Measurements from ENCODE around the gene C9orf85. TPM values are rescaled to one million over a fixed set of nuclear protein-coding genes. Genes with fewer than 3 reads are reported as not detected.

Gene C9orf85
- total and polyA plus RNA-seq, 9 donors, result 8.6 to 18.2 (median 11.5) TPM

GRCh38 chr9:71975833-71976232, 64.4 kb downstream of the C9orf85 start:
- intact Hi-C loops (cut with DNase I), result no loop called here
- Histone ChIP-seq H3K4me1 (ENCODE audit: insufficient read depth) (no peaks in the 10 kb centered on the region), H3K4me3 (no peak overlapping the region), H3K36me3 (no peaks in the 10 kb centered on the region), H3K27ac (no peak overlapping the region), H3K9me3 (no peaks in the 10 kb centered on the region), H3K27me3 (no peaks in the 10 kb centered on the region)
- no peak for DNase-seq
- TF ChIP-seq, protein P1, sequence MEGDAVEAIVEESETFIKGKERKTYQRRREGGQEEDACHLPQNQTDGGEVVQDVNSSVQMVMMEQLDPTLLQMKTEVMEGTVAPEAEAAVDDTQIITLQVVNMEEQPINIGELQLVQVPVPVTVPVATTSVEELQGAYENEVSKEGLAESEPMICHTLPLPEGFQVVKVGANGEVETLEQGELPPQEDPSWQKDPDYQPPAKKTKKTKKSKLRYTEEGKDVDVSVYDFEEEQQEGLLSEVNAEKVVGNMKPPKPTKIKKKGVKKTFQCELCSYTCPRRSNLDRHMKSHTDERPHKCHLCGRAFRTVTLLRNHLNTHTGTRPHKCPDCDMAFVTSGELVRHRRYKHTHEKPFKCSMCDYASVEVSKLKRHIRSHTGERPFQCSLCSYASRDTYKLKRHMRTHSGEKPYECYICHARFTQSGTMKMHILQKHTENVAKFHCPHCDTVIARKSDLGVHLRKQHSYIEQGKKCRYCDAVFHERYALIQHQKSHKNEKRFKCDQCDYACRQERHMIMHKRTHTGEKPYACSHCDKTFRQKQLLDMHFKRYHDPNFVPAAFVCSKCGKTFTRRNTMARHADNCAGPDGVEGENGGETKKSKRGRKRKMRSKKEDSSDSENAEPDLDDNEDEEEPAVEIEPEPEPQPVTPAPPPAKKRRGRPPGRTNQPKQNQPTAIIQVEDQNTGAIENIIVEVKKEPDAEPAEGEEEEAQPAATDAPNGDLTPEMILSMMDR (IDR thresholded peaks at IDR 0.05), result no peak
- no peak for TF ChIP-seq EP300 (IDR thresholded peaks at IDR 0.05)
- TF ChIP-seq POLR2A (IDR thresholded peaks at IDR 0.05), result no peak

DNA sequence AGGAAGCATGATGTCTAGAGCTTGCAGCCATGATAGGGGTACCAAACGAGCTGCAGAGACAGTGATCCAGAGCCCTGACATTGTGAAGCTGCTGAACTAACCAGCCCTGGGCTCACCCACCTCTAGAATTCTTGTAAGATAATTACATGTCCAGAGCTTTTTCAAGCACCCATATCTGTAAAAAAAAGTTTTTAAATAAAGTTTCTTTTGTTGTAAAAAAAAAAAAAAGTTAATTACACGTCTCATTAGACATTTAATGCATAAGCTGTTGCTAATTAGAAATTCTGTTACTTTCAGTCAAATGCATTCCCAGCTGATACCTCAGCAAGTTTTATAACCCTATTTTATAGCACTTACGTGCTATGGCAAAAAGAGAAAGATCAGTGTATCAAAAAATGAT, 65.6 kb downstream of the C9orf85 start:
- H3K36me3 ChIP-seq, result no peaks in the 10 kb centered on the region

DNA sequence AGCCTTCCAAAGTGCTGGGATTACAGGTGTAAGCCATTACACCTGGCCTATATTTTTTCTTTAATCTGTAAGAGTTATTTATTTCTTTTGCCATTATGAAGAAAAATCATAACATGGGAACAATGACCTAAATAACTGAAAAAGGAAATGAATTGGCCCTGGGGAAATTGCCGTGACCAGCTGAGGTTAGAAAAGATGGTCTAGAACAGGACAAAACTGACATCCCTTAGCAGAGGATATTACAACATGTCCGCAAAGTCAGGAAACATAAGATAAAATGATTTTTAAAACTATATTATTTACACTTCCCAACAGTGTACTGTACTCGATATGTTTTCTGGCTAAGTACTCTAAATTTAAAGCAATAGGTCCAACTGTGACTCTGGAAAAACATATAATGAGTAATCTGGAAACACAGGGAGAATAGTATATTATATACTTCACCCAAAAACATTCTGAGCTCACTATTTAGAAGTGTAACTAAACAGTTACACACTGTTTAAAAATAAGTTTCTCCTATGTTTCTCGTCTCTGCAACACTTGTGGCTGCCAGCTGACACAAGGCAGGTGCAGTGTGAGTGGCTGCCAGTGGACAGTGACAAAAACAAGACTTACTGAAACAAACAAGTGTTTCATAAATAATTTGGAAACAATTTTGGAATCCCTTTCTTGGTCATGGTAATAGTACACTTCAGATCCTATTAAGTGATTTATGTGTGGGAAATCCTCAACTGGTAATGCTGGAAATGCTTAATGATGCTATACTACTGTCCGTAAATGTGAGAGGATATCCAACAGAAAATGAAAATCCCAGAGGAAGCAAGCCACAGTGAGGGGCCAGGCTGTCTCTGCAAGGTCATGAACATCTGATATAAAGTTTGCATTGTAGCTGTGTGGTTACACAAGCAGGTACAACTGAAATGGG, 69.1 kb downstream of the C9orf85 start:
- TF ChIP-seq, protein P1 (IDR thresholded peaks at IDR 0.05), result no peak
- TF ChIP-seq POLR2A (IDR thresholded peaks at IDR 0.05) (no peak), EP300 (IDR thresholded peaks at IDR 0.05) (no peak)
- H3K27ac ChIP-seq, result no peak overlapping the region
- no peak for DNase-seq
- H3K36me3 ChIP-seq, result no peaks in the 10 kb centered on the region
- no peaks in the 10 kb centered on the region for H3K4me1 ChIP-seq (ENCODE audit: insufficient read depth)
- intact Hi-C loops (cut with DNase I), result no loop called here
- WGBS, 3 donors, result 57 to 63% (median 61%) methylated on average over 5 of the region's 5 CpGs
- no peaks in the 10 kb centered on the region for H3K27me3 ChIP-seq
- no peak overlapping the region for H3K4me3 ChIP-seq
- no peaks in the 10 kb centered on the region for H3K9me3 ChIP-seq

More for the DNA sequence above, 65.6 kb downstream of the C9orf85 start:
- Histone ChIP-seq H3K4me1 (ENCODE audit: insufficient read depth) (no peaks in the 10 kb centered on the region), H3K4me3 (no peak overlapping the region), H3K27ac (no peak overlapping the region), H3K9me3 (no peaks in the 10 kb centered on the region), H3K27me3 (no peaks in the 10 kb centered on the region)
- DNase-seq, result no peak
- 71 to 81% (median 74%) methylated on average over 3 of the region's 3 CpGs for WGBS, 3 donors
- intact Hi-C loops (cut with DNase I), result no loop called here
- TF ChIP-seq, protein P1 (IDR thresholded peaks at IDR 0.05), result no peak
- no peak for TF ChIP-seq EP300 (IDR thresholded peaks at IDR 0.05)

DNA sequence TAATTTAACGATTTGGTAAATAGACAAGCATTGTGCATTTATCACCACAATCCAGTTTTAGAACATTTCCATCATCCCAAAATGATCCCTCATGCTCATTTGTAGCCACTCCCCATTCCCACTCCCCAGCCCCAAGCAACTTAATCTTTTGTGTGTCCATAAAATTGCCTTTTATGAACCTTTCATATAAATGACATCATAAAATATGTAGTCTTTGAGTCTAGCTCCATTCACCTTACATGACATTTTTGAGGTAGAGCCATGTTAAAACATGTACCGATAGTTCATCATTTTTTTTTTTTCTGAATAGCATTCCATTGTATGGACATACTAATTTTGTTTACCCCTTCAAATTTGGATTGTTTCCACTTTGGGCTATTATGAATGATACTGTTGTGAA, 70.5 kb downstream of the C9orf85 start:
- H3K9me3 ChIP-seq, result no peaks in the 10 kb centered on the region
- no peak overlapping the region for H3K27ac ChIP-seq
- intact Hi-C loops (cut with DNase I), result no loop called here
- TF ChIP-seq EP300 (IDR thresholded peaks at IDR 0.05) (no peak), POLR2A (IDR thresholded peaks at IDR 0.05) (no peak)
- TF ChIP-seq, protein P1 (IDR thresholded peaks at IDR 0.05), result no peak
- H3K4me3 ChIP-seq, result no peak overlapping the region
- no peaks in the 10 kb centered on the region for H3K36me3 ChIP-seq
- no peaks in the 10 kb centered on the region for H3K4me1 ChIP-seq (ENCODE audit: insufficient read depth)
- no peak for DNase-seq
- 66 to 100% (median 95%) methylated on average over 2 of the region's 2 CpGs for WGBS, 3 donors
- no peaks in the 10 kb centered on the region for H3K27me3 ChIP-seq
